ENCODE measurements around the gene SLC25A21.
"Not testable (repeated sequence)": the region's sequence is repeated elsewhere in the genome, so short reads cannot be mapped to it uniquely, and the experiment has no call there.

Gene SLC25A21

GRCh38 chr14:37185670-37186069 is 13.3 kb upstream of the SLC25A21 start:
- no peak for DNase-seq

- DNase-seq: not testable (repeated sequence)
These were observed 12.1 kb upstream of the SLC25A21 start for GRCh38 chr14:37184520-37184919.

DNA sequence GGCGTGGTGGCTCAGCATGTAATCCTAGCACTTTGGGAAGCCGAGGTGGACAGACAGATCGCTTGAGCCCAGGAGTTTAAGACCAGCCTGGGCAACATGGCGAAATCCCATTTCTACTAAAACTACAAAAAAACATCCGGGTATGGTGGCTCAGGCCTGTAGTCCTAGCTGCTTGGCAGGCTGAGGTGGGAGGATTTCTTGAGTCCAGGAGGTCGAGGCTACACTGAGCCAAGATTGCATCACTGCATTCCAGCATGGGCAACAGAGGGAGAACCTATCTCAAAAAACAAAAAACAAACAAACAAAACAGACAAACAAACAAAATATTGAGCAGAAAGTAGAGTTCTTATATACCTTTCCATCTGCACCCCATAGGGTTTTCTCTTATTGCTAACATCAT is 9.0 kb upstream of the SLC25A21 start:
- no peak for DNase-seq

- DNase-seq: not testable (repeated sequence)
These were observed 8.5 kb upstream of the SLC25A21 start for GRCh38 chr14:37180886-37181285.

DNA sequence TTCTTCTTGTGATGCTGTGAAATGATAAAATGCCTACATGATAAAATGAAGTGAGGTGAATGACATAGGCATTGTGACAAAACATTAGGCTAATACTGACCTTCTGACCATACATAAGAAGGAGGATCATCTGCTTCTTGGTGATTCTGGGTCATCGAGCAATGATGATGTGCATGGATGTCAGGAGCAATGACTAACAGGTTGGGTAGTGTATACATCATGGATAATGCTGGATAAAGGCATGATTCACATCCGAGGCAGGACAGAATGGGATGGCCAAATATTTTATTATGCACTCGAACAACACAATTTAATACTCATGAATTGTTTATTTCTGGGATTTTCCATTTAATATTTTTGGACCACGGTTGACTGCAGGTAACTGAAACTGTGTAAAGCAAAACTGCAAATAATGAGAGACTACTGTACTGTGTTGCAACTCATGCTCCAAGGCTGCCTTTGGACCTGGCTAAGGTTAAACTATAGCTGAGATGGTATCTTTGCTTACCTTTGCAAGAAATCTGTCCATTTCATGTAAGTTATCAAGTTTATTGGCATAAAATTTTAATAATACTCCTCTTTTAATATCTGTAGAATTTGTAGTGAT is 7.6 kb upstream of the SLC25A21 start:
- DNase-seq: no peak

GRCh38 chr14:37172936-37173614 is 669 bp upstream of the SLC25A21 start:
- DNase-seq: no peak

- DNase-seq: no peak
These were observed 755 bp downstream of the SLC25A21 start for GRCh38 chr14:37171678-37172023.

- no peak for DNase-seq
These were observed 1.4 kb downstream of the SLC25A21 start for GRCh38 chr14:37170993-37171392.

- DNase-seq: no peak
These were observed 2.2 kb downstream of the SLC25A21 start for GRCh38 chr14:37170237-37170636.

DNA sequence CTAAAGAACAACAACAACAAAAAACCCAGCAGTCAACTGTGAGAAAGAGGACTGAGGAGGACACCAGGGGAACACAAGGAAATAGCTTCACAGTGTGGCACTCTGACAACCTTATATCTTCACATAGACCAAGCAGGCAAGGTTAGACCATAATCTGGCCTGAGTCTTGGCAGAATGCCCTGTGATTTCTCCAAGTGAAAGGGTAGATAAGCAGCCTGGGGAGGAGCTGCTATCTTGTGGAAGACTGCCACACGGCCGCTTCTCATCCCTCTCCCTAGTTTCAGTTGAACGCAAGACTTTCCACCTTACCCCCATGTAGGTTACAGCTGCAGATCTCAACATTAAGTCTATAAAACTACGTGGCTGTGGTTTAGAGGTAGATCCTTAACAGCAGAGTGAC is 3.7 kb downstream of the SLC25A21 start:
- DNase-seq: no peak

DNA sequence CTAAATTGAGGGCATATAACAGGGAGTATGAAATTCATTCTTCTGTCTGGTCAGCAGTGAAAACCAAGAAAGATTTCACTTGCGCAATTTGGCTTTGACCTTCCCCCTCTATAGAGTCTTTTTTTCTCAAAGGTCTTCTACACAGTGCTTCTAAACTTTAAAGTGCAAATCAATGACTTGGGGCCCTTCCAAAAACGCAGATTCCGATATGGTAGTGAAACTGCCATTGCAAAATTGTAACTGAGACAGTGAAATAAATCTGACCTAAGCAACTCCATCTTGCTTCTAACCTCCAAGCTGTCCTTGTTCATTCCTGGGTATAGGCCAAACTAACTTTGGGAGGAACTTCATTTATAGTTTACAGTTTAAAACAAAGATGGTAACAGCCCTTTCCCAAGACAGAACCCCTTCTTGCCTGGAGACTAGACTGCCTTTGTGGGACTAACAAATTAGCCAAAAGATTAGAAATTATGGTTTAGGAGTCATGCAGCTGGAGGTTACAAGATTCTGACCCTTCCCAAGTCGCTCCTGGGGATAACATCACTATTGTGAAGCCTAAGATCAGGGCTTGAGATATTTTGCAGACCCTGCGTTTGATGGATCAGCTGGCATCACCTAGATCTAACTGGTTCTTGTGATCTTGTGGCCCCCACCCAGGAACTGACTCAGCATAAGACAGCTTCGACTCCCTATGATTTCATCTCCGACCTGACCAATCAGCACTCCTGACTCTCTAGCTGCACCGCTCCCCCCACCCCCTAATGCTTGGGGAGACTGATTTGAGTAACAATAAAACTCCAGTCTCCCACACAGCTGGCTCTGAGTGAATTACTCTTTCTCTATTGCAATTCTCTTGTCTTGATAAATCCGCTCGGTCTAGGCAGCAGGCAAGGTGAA is 5.0 kb downstream of the SLC25A21 start:
- DNase-seq: no peak

DNA sequence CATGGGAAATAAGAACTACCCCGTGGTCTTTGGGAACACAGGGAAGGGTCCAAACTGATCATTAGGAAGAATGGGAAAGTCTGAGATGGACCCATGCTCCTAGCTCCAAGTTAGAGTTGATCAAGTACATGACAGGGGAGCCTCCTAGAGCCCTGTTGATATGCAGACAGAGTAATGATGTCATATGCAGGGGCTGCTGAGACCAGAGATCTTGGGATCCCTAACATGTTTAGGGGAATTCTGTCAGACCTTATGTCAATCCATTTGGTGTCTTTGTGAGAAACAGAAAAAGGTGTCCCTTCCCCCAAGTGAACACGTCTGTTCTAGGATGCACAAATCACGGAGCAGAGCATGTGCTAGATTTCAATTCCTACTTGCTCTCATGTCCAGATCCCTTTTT is 6.6 kb downstream of the SLC25A21 start:
- no peak for DNase-seq

- not testable (repeated sequence) for DNase-seq
These were observed 10.1 kb downstream of the SLC25A21 start for GRCh38 chr14:37162307-37162706.

GRCh38 chr14:37157987-37158386 is 14.4 kb downstream of the SLC25A21 start:
- DNase-seq: no peak

GRCh38 chr14:37153483-37153882 is 18.9 kb downstream of the SLC25A21 start:
- no peak for DNase-seq

DNA sequence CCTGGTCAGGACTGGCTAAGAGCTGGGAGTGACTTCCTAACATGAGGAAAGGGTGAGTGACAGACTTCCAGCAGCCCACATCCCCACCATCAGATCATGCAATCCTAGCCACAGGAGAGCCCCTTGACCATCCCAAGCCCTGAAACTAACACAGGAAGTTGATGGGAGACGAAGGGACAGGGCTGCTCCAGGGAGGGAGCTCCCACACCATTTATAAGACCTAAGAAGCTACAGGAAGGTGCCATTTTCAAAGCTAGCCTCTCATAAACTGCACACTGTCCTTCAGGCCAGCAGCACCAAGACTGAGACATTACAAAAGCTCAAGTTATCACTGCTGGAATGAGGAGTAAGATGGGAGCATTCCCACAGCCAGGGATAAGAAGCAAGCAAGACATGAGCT is 19.4 kb downstream of the SLC25A21 start:
- DNase-seq: no peak

DNA sequence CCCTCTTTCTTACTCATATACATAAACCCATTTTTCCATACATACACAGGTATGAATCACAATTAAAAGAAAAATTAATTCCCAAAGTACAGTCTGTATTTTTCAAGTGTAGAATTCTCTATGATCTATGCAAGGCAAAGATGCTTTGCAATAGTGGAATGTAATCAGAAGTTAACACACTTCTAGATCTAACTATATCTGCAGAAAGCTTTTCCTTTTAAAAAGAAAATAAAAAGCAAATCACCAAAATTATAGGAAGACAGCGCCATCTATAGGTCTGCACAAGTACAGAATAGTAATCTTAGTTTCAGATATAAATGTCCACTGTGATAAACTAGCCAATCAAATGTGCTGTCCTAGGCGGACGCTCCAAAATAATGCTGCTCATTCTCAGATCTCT is 22.0 kb downstream of the SLC25A21 start:
- DNase-seq: no peak

GRCh38 chr14:37147310-37147880 is 25.0 kb downstream of the SLC25A21 start:
- no peak for DNase-seq

GRCh38 chr14:37146438-37146837 is 26.0 kb downstream of the SLC25A21 start:
- not testable (repeated sequence) for DNase-seq

- DNase-seq: no peak
These were observed 27.0 kb downstream of the SLC25A21 start for GRCh38 chr14:37145395-37145794.

GRCh38 chr14:37144729-37145363 is 27.6 kb downstream of the SLC25A21 start:
- DNase-seq: no peak

DNA sequence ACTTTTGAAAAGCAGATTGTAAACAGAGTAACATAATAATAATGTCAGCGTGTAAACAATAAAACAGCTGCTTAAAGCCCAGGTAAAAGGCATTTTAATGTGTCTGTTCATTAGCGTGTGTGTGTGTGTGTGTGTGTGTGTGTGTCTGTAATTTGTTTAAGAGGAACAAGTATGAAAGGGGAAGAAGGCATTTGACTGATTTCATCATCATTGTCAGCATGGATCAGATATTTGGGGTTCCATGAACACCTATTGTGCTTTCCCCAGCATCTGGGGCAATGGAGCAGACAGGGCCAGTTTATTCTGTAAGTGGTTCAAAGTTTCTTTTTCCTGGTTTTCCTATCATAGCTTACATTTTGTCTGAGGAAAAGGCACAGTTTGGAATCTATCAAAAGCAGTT is 28.9 kb downstream of the SLC25A21 start:
- DNase-seq: no peak

- no peak for DNase-seq
These were observed 29.5 kb downstream of the SLC25A21 start for GRCh38 chr14:37142835-37143401.
